Measurements from ENCODE around the gene MARS1. TPM values are rescaled to one million over a fixed set of nuclear protein-coding genes. Genes with fewer than 3 reads are reported as not detected.

The MARS1 gene
- total and polyA plus RNA-seq, 2 experiments from 2014 or later, result 266 to 351 TPM

- ATAC-seq, result no peak
- Mint-ChIP-seq H3K27ac (no peak overlapping the region), H3K9me3 (no peaks in the 10 kb centered on the region), H3K27me3 (ENCODE audit: insufficient read depth, low read depth, poor library complexity) (peaks cover 17% of the 10 kb centered on the region), H3K4me1 (peaks cover 10% of the 10 kb centered on the region), H3K4me3 (peak overlapping the region; percentile 88; the same call in 1 of the 3 replicates), H3K36me3 (ENCODE audit: low read depth) (peaks cover 67% of the 10 kb centered on the region)
- Histone ChIP-seq H3K9me2 (ENCODE audit: insufficient read depth) (no peaks in the 10 kb centered on the region), H3F3A (replicated peaks; ENCODE audit: low read depth) (peaks cover 42% of the 10 kb centered on the region), H3K4me2 (no peak overlapping the region), H3K27me3 (ENCODE audit: insufficient read depth) (no peaks in the 10 kb centered on the region), H3K4me3 (no peak overlapping the region), H3K79me2 (replicated peaks; ENCODE audit: insufficient read depth) (peaks cover 38% of the 10 kb centered on the region), H4K20me1 (replicated peaks; ENCODE audit: insufficient read depth) (peaks cover 34% of the 10 kb centered on the region), H2AFZ (no peak overlapping the region), H3K4me1 (ENCODE audit: insufficient read depth) (no peaks in the 10 kb centered on the region; the same call in 1 of the 2 replicates), H3K27ac (ENCODE audit: low read depth) (0 out of 2 replicates have a peak overlapping the region, but pooled peaks have one; percentile 19), H3K36me3 (ENCODE audit: insufficient read depth) (peaks cover 51% of the 10 kb centered on the region)
- no peak for DNase-seq (ENCODE audit: low spot score)
- TF ChIP-seq NANOG (IDR thresholded peaks at IDR 0.05; ENCODE audit: borderline replicate concordance) (no peak), ZNF462 (CRISPR knock-in tag; IDR thresholded peaks at IDR 0.05) (no peak), ZNF114 (CRISPR knock-in tag; IDR thresholded peaks at IDR 0.05) (no peak), CTCF (conservative IDR thresholded peaks at IDR 0.05; ENCODE audit: low read depth in 2 of 2) (no peak), EZH2phosphoT487 (IDR thresholded peaks at IDR 0.05; ENCODE audit: unreplicated experiment) (no peak), POLR2AphosphoS5 (IDR thresholded peaks at IDR 0.05; ENCODE audit: low read depth) (no peak), JUNB (IDR thresholded peaks at IDR 0.05; ENCODE audit: unreplicated experiment) (no peak), REST (IDR thresholded peaks at IDR 0.05; ENCODE audit: unreplicated experiment) (no peak), ZNF331 (CRISPR knock-in tag; IDR thresholded peaks at IDR 0.05; ENCODE audit: low read depth) (no peak), ETS1 (IDR thresholded peaks at IDR 0.05) (no peak)
These were observed 2.3 kb downstream of the MARS1 start for GRCh38 chr12:57490126-57490525.

All from GM23338 (cell line).